Upper lobe of left lung (tissue), 4 donors: ENCODE data around the gene FZD2.

ENCODE experiments used
- CTCF ChIP-seq, 6 experiments: fragments of 450-650 bp in 4 of 6; fragments of 200-600 bp in 2 of 6; sonication (generic) in 2 of 6; IDR thresholded peaks; one replicate each; pipeline ENCODE4 v1.5.1; 2016 to 2019; ENCODE audit warnings: antibody characterized with exemption in 6 of 6
- EP300 ChIP-seq, 4 donors: sonication (generic); formaldehyde crosslinking; IDR thresholded peaks; one replicate each; pipeline ENCODE4 v1.5.1; 2017; ENCODE audit warnings: antibody characterized with exemption in 4 of 4, control low read depth in 2 of 4
- POLR2A ChIP-seq, 4 donors: fragments of 450-650 bp; IDR thresholded peaks; one replicate each; pipeline ENCODE4 v1.5.1; 2016 to 2017; ENCODE audit warnings: antibody characterized with exemption in 4 of 4, mild to moderate bottlenecking in 2 of 4

- TF ChIP-seq CTCF (IDR thresholded peaks at IDR 0.05): no peak
- no peak for TF ChIP-seq POLR2A (IDR thresholded peaks at IDR 0.05)
- no peak for TF ChIP-seq EP300 (IDR thresholded peaks at IDR 0.05)
These were observed 35.9 kb downstream of the FZD2 start for GRCh38 chr17:44593156-44593555.
